Measurements from ENCODE around the gene MGAT5B.
"Not testable (repeated sequence)": the region's sequence is repeated elsewhere in the genome, so short reads cannot be mapped to it uniquely, and the experiment has no call there.

Gene MGAT5B

GRCh38 chr17:76952402-76952801, 84.2 kb downstream of the MGAT5B start:
- no peak for DNase-seq

GRCh38 chr17:76953066-76953465, 84.9 kb downstream of the MGAT5B start:
- no peak for DNase-seq

- DNase-seq = peak in 5 of 14 donors; percentile 12 to 46 (median 21)
Measured at GRCh38 chr17:76953946-76954345, 85.7 kb downstream of the MGAT5B start.

GRCh38 chr17:76955191-76955590, 87.0 kb downstream of the MGAT5B start:
- DNase-seq = no peak

- DNase-seq = no peak
Measured at GRCh38 chr17:76956846-76957540, 88.8 kb downstream of the MGAT5B start.

GRCh38 chr17:76957678-76958464, 89.7 kb downstream of the MGAT5B start:
- DNase-seq = no peak

- no peak for DNase-seq
Measured at GRCh38 chr17:76958974-76959373, 90.8 kb downstream of the MGAT5B start.

- no peak for DNase-seq
Measured at GRCh38 chr17:76961869-76962268, 93.7 kb downstream of the MGAT5B start.

GRCh38 chr17:76962858-76963257, 94.7 kb downstream of the MGAT5B start:
- DNase-seq = no peak

- DNase-seq = no peak
Measured at GRCh38 chr17:76966016-76966415, 97.8 kb downstream of the MGAT5B start.

GRCh38 chr17:76966486-76967181, 98.4 kb downstream of the MGAT5B start:
- DNase-seq = no peak

GRCh38 chr17:76967762-76968161, 99.6 kb downstream of the MGAT5B start:
- no peak for DNase-seq

- DNase-seq = peak in 2 of 14 donors; percentile 2 to 29
Measured at GRCh38 chr17:76968707-76969597, 100.7 kb downstream of the MGAT5B start.

- peak in 1 of 14 donors; percentile 10 for DNase-seq
Measured at GRCh38 chr17:76969598-76970172, 101.5 kb downstream of the MGAT5B start.

- DNase-seq = not testable (repeated sequence)
Measured at GRCh38 chr17:76970228-76970627, 102.0 kb downstream of the MGAT5B start.

GRCh38 chr17:76972046-76972641, 103.9 kb downstream of the MGAT5B start:
- no peak for DNase-seq

GRCh38 chr17:76973040-76973439, 104.8 kb downstream of the MGAT5B start:
- no peak for DNase-seq

- no peak for DNase-seq
Measured at GRCh38 chr17:76974721-76975120, 106.5 kb downstream of the MGAT5B start.

GRCh38 chr17:76978050-76978449, 109.8 kb downstream of the MGAT5B start:
- DNase-seq = not testable (repeated sequence)

- DNase-seq = no peak
Measured at GRCh38 chr17:76981545-76982295, 113.5 kb downstream of the MGAT5B start.

Measured in C1 segment of cervical spinal cord (tissue), 14 donors.